ENCODE measurements around the gene ODC1.

DNA sequence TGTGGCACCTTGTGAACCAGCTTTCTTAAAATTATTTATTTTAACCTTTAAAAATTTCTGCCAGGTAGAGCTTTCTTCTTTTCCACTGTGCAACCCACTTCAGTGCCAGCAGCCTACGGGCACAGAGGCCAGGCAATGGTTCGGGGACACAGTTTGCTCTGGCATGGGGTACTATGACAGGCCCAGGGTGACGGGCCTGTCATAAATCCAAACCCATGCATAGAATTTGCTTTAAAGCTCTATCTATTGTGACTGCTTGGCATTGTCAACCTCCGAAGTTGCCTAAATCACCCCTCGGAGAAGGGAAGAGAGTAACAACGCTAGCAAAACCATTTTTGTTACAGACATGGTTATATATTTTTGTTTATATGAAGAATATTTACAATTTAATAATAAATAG is 1.5 kb downstream of the ODC1 start:
- TF ChIP-seq, protein P1, sequence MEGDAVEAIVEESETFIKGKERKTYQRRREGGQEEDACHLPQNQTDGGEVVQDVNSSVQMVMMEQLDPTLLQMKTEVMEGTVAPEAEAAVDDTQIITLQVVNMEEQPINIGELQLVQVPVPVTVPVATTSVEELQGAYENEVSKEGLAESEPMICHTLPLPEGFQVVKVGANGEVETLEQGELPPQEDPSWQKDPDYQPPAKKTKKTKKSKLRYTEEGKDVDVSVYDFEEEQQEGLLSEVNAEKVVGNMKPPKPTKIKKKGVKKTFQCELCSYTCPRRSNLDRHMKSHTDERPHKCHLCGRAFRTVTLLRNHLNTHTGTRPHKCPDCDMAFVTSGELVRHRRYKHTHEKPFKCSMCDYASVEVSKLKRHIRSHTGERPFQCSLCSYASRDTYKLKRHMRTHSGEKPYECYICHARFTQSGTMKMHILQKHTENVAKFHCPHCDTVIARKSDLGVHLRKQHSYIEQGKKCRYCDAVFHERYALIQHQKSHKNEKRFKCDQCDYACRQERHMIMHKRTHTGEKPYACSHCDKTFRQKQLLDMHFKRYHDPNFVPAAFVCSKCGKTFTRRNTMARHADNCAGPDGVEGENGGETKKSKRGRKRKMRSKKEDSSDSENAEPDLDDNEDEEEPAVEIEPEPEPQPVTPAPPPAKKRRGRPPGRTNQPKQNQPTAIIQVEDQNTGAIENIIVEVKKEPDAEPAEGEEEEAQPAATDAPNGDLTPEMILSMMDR (IDR thresholded peaks at IDR 0.05; ENCODE audit: extremely low read depth in 1 of 2, insufficient read depth in 1 of 2, low read depth in 1 of 2, low read length in 2 of 2): no peak
- no peak for TF ChIP-seq POLR2A (IDR thresholded peaks at IDR 0.05; ENCODE audit: low read depth, low read length)
- TF ChIP-seq JUN (IDR thresholded peaks at IDR 0.05; ENCODE audit: borderline replicate concordance, insufficient read depth, insufficient read length, low read depth): no peak
- no peak for TF ChIP-seq MYC (IDR thresholded peaks at IDR 0.05; ENCODE audit: low read depth, low read length)
- TF ChIP-seq, protein P2, sequence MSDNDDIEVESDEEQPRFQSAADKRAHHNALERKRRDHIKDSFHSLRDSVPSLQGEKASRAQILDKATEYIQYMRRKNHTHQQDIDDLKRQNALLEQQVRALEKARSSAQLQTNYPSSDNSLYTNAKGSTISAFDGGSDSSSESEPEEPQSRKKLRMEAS (IDR thresholded peaks at IDR 0.05; ENCODE audit: insufficient read depth, insufficient read length): no peak
- no peak for TF ChIP-seq FOS (IDR thresholded peaks at IDR 0.05; ENCODE audit: borderline replicate concordance, insufficient read depth, low read length)
- no peak for TF ChIP-seq EZH2 (IDR thresholded peaks at IDR 0.05; ENCODE audit: borderline replicate concordance, low read depth, low read length, severe bottlenecking)
